Calu3 (cell line): ENCODE measurements around the gene MARCHF10. TPM values are rescaled to one million over a fixed set of nuclear protein-coding genes. Genes with fewer than 3 reads are reported as not detected.

ENCODE experiments used
- BruUV-seq: library from RNA; stranded (reverse); fragments of 400-500 nt; replicated peaks from 2 replicates; lab custom pipeline; 2021; lab: Mats Ljungman, UMichigan
- CTCF ChIA-PET: fragments of 300-600 bp; sonication (Branson Sonifier 250); formaldehyde crosslinking; loops from one replicate; lab custom pipeline; 2022; ENCODE audit warnings: antibody characterized with exemption; lab: Charles Lee
- DNase-seq: peaks from one replicate; pipeline ENCODE4 v3.0.0; 2022
- H3K27ac Mint-ChIP-seq: one replicate; pipeline ENCODE4 v1.8.0; 2022; ENCODE audit warnings: mixed read lengths; ENCODE audit not compliant: unreplicated experiment
- H3K27me3 Mint-ChIP-seq: one replicate; pipeline ENCODE4 v1.8.0; 2022; ENCODE audit warnings: mixed read lengths; ENCODE audit not compliant: unreplicated experiment
- H3K36me3 Mint-ChIP-seq: one replicate; pipeline ENCODE4 v1.8.0; 2022; ENCODE audit warnings: mild to moderate bottlenecking, moderate library complexity, mixed read lengths; ENCODE audit not compliant: insufficient read depth, unreplicated experiment
- H3K4me1 Mint-ChIP-seq: one replicate; pipeline ENCODE4 v1.8.0; 2022; ENCODE audit warnings: mild to moderate bottlenecking, low read depth, mixed read lengths; ENCODE audit not compliant: unreplicated experiment
- H3K4me3 Mint-ChIP-seq: one replicate; pipeline ENCODE4 v1.8.0; 2022; ENCODE audit warnings: mild to moderate bottlenecking, low read depth, moderate library complexity, mixed read lengths; ENCODE audit not compliant: unreplicated experiment
- H3K9me3 Mint-ChIP-seq: one replicate; pipeline ENCODE4 v1.8.0; 2022; ENCODE audit warnings: low read depth, mixed read lengths; ENCODE audit not compliant: unreplicated experiment
- intact Hi-C: fragments of 100-400 bp; cut with micrococcal nuclease; formaldehyde crosslinking; loops from one replicate; pipeline ENCODE4 v1.10.0; 2022; ENCODE audit not compliant: unreplicated experiment
- total RNA-seq: library from RNA; stranded (reverse); gene quantifications from 2 replicates; pipeline ENCODE4 v1.2.3, GENCODE V29; 2022
- TF ChIP-seq, protein P1 (sequence below): fragments of 200-600 bp; IDR thresholded peaks from one replicate; pipeline ENCODE4 v1.8.0; 2022; ENCODE audit warnings: antibody characterized with exemption; ENCODE audit not compliant: unreplicated experiment

The MARCHF10 gene
- total RNA-seq, 1 experiment from 2014 or later = not detected

DNA sequence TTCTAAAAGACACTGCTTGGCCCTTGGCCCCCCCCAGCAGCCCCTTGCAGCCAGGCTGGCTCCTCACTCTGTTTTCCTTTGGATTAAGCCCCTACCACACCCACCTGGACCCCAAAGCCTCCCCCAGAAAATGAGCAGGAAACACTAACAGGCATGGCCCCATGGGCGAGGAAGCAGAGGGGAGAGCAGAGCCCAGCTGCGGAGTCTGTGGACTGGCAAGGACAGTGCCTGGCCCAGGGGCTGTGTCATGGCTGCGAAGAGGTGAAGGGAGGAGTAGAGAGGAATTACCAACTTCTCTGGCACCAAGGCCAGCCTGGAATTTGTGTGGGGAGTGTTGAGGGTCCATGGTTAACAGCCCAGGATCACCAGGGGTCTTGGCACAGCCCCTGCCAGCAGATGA, 133.3 kb downstream of the MARCHF10 start:
- BruUV-seq = no TSS peak
- H3K27ac Mint-ChIP-seq = no peak overlapping the region
- intact Hi-C loops = no loop called here

DNA sequence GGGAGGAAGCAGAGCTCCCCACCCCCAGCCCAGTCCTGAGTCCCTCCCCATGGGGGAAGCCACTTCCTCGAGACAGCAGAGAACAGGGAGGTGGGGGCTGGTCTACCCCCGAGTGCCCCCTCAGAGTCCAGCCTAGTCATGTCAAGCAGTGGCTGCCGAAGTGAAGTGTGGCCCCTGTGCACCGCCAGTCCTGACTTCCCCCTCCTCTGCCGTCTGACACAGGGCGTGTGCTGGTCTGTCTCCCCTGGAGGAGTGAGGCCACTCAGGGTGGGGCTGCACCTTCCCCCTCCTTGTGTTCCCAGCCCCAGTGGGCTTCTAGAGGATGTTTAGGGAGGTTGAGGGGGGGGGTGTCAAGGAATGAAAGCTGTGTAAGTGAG, 133.8 kb downstream of the MARCHF10 start:
- CTCF ChIA-PET = interaction anchor here (0.7 kb wide), 1 partner anchor 18 kb away, joined by 3 read pairs; no protein-coding TSS in a partner anchor
- BruUV-seq = no TSS peak
- H3K27me3 Mint-ChIP-seq = no peaks in the 10 kb centered on the region
- no peaks in the 10 kb centered on the region for H3K36me3 Mint-ChIP-seq
- H3K27ac Mint-ChIP-seq = no peak overlapping the region
- no peak for DNase-seq
- no peaks in the 10 kb centered on the region for H3K9me3 Mint-ChIP-seq
- TF ChIP-seq, protein P1, sequence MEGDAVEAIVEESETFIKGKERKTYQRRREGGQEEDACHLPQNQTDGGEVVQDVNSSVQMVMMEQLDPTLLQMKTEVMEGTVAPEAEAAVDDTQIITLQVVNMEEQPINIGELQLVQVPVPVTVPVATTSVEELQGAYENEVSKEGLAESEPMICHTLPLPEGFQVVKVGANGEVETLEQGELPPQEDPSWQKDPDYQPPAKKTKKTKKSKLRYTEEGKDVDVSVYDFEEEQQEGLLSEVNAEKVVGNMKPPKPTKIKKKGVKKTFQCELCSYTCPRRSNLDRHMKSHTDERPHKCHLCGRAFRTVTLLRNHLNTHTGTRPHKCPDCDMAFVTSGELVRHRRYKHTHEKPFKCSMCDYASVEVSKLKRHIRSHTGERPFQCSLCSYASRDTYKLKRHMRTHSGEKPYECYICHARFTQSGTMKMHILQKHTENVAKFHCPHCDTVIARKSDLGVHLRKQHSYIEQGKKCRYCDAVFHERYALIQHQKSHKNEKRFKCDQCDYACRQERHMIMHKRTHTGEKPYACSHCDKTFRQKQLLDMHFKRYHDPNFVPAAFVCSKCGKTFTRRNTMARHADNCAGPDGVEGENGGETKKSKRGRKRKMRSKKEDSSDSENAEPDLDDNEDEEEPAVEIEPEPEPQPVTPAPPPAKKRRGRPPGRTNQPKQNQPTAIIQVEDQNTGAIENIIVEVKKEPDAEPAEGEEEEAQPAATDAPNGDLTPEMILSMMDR = no peak
- H3K4me1 Mint-ChIP-seq = peaks cover 17% of the 10 kb centered on the region
- H3K4me3 Mint-ChIP-seq = no peak overlapping the region
- intact Hi-C loops = no loop called here

More for the DNA sequence above, 133.3 kb downstream of the MARCHF10 start:
- TF ChIP-seq, protein P1 = no peak
- Mint-ChIP-seq H3K27me3 (no peaks in the 10 kb centered on the region), H3K4me1 (peaks cover 17% of the 10 kb centered on the region), H3K4me3 (no peak overlapping the region), H3K36me3 (no peaks in the 10 kb centered on the region), H3K9me3 (no peaks in the 10 kb centered on the region)
- CTCF ChIA-PET = no interaction called here
- DNase-seq = no peak

DNA sequence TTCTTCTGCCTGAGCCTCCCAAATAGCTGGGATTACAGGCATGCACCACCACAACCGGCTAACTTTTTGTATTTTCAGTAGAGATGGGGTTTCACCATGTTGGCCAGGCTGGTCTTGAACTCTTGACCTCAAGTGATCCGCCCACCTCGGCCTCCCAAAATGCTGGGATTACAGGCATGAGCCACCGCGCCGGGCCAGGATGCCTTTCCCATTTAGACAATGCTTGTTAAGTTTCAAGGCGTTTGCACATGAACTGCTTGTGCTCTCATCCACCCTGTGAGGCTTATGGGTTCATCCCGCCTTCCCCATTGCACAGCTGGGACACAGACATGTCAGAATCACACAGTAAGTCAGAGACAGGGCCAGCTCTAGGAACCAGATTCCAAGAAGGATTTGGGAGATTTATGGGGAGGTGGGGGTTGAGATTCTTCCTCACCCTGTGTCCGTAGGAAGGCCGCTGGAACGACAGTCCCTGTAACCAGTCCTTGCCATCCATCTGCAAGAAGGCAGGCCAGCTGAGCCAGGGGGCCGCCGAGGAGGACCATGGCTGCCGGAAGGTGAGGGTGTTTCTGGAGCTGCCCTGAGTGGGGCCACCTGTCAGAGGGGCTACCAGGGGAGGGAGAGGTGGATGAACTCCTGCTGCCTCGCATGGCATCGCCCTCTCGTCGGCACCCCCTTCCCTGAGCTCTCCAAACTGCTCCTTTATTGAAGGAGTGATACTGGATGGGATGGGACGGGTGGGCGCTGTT, 134.3 kb downstream of the MARCHF10 start:
- TF ChIP-seq, protein P1 = no peak
- CTCF ChIA-PET = interaction anchor here (0.7 to 2.2 kb wide), 2 partner anchors 18 to 733 kb away, joined by 3 to 12 read pairs; no protein-coding TSS in a partner anchor
- H3K4me1 Mint-ChIP-seq = peaks cover 17% of the 10 kb centered on the region
- no peaks in the 10 kb centered on the region for H3K27me3 Mint-ChIP-seq
- H3K9me3 Mint-ChIP-seq = no peaks in the 10 kb centered on the region
- no TSS peak for BruUV-seq
- no peak overlapping the region for H3K27ac Mint-ChIP-seq
- no peak for DNase-seq
- H3K4me3 Mint-ChIP-seq = no peak overlapping the region
- intact Hi-C loops = no loop called here
- H3K36me3 Mint-ChIP-seq = no peaks in the 10 kb centered on the region

DNA sequence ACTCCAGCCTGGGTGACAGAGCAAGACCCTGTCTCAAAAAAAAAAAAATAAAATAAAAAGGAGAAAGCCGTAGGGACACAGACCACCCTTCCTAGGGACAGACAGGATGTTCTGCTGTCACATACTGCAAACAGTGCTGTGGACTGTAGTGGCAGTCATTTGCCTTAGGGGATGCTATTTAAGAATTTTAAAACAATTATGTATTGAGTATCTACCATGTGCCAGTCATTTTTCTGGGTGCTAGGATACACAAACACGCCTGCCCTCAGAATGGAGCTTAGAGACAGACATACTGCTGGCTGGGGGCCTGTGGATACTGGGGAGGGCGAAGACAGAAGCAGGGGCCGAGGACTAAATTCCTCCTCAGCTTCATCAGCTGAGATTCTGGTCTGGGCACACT, 135.2 kb downstream of the MARCHF10 start:
- no peak for DNase-seq
- Mint-ChIP-seq H3K36me3 (no peaks in the 10 kb centered on the region), H3K4me3 (no peak overlapping the region), H3K4me1 (peaks cover 17% of the 10 kb centered on the region), H3K27ac (no peak overlapping the region), H3K9me3 (no peaks in the 10 kb centered on the region), H3K27me3 (no peaks in the 10 kb centered on the region)
- no TSS peak for BruUV-seq
- CTCF ChIA-PET = interaction anchor here (1.3 to 2.2 kb wide), 4 partner anchors 21 to 734 kb away, joined by 3 to 12 read pairs (median 6); no protein-coding TSS in a partner anchor
- TF ChIP-seq, protein P1 = no peak
- intact Hi-C loops = loop anchor here (1.0 kb wide), 2 partner anchors 295 to 733 kb away; no protein-coding TSS in a partner anchor
